H1 (cell line): ENCODE measurements around the gene TC2N. TPM values are rescaled to one million over a fixed set of nuclear protein-coding genes. Genes with fewer than 3 reads are reported as not detected.

ENCODE experiments used
- polyA plus RNA-seq, 7 experiments: library from polyadenylated mRNA; depleted of rRNA in 3 of 7; stranded (reverse) in 5 of 7; unstranded in 2 of 7; fragments of >200 nt in 5 of 7; fragments of 200-250 nt in 2 of 7; gene quantifications; 1 replicate in 5 of 7; 2 replicates in 1 of 7; 4 replicates in 1 of 7; pipeline versions ENCODE4 v1.2.1 to v1.2.3, GENCODE V29; 2011 to 2013; ENCODE audit warnings: missing spikeins in 2 of 7, mixed read lengths in 2 of 7
- total RNA-seq: library from RNA; stranded (reverse); fragmentation: NEBNext Ultra II Directional; extraction: Animal tissue kit (Norgen Biotek cat#: 25700); gene quantifications from 2 replicates; pipeline ENCODE4 v1.2.1, GENCODE V29; 2021
- TF ChIP-seq, protein P1 (sequence below): fragments of 300-600 bp; sonication (generic); IDR thresholded peaks from 2 replicates; pipeline ENCODE4 v1.7.1; 2012; ENCODE audit warnings: low read length, moderate library complexity, mild to moderate bottlenecking, inconsistent platforms; ENCODE audit not compliant: insufficient replicate concordance

TC2N gene
- total and polyA plus RNA-seq, 2 of the 8 experiments (the other 6 are each of a cell fraction or from before 2014, with no cell fraction given), result 9.7 to 36.2 TPM

DNA sequence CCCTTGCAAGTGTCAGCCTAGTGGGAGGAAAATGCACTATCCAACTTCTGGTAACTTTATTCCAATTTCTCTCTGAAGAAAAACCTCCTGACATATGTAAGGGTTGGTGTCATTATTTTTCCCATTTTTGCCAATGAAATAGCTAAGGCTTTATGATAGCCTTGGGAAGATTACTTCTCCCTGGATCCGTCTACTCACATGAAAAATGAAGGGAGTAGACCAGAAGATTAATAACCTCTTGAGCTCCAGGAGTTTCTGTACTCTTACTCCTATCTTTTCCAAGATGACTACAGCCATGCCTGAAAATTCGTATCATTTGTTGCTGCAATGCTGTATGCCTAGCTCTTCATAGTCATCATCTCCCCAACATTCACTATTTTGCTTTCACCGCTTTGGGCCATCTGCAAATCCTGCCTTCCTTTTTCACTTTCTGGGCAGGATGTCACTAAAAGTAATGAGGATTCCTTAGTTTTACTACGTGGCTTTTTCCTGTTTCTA lies 18.8 kb downstream of the TC2N start (continued):
- TF ChIP-seq, protein P1, sequence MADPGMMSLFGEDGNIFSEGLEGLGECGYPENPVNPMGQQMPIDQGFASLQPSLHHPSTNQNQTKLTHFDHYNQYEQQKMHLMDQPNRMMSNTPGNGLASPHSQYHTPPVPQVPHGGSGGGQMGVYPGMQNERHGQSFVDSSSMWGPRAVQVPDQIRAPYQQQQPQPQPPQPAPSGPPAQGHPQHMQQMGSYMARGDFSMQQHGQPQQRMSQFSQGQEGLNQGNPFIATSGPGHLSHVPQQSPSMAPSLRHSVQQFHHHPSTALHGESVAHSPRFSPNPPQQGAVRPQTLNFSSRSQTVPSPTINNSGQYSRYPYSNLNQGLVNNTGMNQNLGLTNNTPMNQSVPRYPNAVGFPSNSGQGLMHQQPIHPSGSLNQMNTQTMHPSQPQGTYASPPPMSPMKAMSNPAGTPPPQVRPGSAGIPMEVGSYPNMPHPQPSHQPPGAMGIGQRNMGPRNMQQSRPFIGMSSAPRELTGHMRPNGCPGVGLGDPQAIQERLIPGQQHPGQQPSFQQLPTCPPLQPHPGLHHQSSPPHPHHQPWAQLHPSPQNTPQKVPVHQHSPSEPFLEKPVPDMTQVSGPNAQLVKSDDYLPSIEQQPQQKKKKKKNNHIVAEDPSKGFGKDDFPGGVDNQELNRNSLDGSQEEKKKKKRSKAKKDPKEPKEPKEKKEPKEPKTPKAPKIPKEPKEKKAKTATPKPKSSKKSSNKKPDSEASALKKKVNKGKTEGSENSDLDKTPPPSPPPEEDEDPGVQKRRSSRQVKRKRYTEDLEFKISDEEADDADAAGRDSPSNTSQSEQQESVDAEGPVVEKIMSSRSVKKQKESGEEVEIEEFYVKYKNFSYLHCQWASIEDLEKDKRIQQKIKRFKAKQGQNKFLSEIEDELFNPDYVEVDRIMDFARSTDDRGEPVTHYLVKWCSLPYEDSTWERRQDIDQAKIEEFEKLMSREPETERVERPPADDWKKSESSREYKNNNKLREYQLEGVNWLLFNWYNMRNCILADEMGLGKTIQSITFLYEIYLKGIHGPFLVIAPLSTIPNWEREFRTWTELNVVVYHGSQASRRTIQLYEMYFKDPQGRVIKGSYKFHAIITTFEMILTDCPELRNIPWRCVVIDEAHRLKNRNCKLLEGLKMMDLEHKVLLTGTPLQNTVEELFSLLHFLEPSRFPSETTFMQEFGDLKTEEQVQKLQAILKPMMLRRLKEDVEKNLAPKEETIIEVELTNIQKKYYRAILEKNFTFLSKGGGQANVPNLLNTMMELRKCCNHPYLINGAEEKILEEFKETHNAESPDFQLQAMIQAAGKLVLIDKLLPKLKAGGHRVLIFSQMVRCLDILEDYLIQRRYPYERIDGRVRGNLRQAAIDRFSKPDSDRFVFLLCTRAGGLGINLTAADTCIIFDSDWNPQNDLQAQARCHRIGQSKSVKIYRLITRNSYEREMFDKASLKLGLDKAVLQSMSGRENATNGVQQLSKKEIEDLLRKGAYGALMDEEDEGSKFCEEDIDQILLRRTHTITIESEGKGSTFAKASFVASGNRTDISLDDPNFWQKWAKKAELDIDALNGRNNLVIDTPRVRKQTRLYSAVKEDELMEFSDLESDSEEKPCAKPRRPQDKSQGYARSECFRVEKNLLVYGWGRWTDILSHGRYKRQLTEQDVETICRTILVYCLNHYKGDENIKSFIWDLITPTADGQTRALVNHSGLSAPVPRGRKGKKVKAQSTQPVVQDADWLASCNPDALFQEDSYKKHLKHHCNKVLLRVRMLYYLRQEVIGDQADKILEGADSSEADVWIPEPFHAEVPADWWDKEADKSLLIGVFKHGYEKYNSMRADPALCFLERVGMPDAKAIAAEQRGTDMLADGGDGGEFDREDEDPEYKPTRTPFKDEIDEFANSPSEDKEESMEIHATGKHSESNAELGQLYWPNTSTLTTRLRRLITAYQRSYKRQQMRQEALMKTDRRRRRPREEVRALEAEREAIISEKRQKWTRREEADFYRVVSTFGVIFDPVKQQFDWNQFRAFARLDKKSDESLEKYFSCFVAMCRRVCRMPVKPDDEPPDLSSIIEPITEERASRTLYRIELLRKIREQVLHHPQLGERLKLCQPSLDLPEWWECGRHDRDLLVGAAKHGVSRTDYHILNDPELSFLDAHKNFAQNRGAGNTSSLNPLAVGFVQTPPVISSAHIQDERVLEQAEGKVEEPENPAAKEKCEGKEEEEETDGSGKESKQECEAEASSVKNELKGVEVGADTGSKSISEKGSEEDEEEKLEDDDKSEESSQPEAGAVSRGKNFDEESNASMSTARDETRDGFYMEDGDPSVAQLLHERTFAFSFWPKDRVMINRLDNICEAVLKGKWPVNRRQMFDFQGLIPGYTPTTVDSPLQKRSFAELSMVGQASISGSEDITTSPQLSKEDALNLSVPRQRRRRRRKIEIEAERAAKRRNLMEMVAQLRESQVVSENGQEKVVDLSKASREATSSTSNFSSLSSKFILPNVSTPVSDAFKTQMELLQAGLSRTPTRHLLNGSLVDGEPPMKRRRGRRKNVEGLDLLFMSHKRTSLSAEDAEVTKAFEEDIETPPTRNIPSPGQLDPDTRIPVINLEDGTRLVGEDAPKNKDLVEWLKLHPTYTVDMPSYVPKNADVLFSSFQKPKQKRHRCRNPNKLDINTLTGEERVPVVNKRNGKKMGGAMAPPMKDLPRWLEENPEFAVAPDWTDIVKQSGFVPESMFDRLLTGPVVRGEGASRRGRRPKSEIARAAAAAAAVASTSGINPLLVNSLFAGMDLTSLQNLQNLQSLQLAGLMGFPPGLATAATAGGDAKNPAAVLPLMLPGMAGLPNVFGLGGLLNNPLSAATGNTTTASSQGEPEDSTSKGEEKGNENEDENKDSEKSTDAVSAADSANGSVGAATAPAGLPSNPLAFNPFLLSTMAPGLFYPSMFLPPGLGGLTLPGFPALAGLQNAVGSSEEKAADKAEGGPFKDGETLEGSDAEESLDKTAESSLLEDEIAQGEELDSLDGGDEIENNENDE, result no peak
